A549 (cell line): ENCODE measurements around the gene NPRL2. TPM values are rescaled to one million over a fixed set of nuclear protein-coding genes. Genes with fewer than 3 reads are reported as not detected.

Source experiments
- ATAC-seq, 2 experiments: fragments of 200-7000 bp in 1 of 2; fragments of >200 bp in 1 of 2; cut with Nextera tagmentation in 1 of 2; cut with Tn5 transposase in 1 of 2; 3 replicates each; pipeline versions ENCODE4 v1.8.0 to v1.9.1; 2018 to 2020; ENCODE audit warnings: mild to moderate bottlenecking in 1 of 2, moderate library complexity in 1 of 2
- CTCF ChIA-PET: fragments of 300-600 bp; sonication (Branson Sonifier 250); formaldehyde crosslinking; extraction: SDS; loops from one replicate; lab custom pipeline; 2021; ENCODE audit warnings: antibody characterized with exemption, inconsistent platforms; lab: Yijun Ruan, JAX
- POLR2A ChIA-PET: fragments of 350-600 bp; formaldehyde crosslinking; extraction: SDS; loops from one replicate; lab custom pipeline; 2021; ENCODE audit warnings: antibody characterized with exemption, inconsistent platforms; lab: Yijun Ruan, JAX
- DNase-seq, 2 experiments: peaks; one replicate each; pipeline versions ENCODE4 v3.0.0 to v3.0.0-alpha.2; 2011 to 2016; ENCODE audit warnings: low read depth in 1 of 2, low spot score in 1 of 2
- FAIRE-seq: peaks from 2 replicates; lab custom pipeline; 2011; peaks lifted over from hg19 to GRCh38; lab: Jason Lieb, UNC
- H3K27ac ChIP-seq, 2 experiments: fragments of >200 bp; sonication (Bioruptor Twin); formaldehyde crosslinking; 3 replicates each; pipeline ENCODE4 v1.5.1; 2016 to 2017
- H3K4me1 ChIP-seq: fragments of >200 bp; sonication (Bioruptor Twin); formaldehyde crosslinking; 3 replicates; pipeline ENCODE4 v1.6.1; 2016
- H3K4me2 ChIP-seq: fragments of >200 bp; sonication (Bioruptor Twin); formaldehyde crosslinking; 3 replicates; pipeline ENCODE4 v1.6.1; 2016
- H3K4me3 ChIP-seq: fragments of >200 bp; sonication (Bioruptor Twin); formaldehyde crosslinking; 3 replicates; pipeline ENCODE4 v1.5.1; 2016
- H3K9me3 ChIP-seq: fragments of >200 bp; sonication (Bioruptor Twin); formaldehyde crosslinking; 3 replicates; pipeline ENCODE4 v1.6.1; 2016
- ATOH8 ChIP-seq: fragments of 250-450 bp; sonication (Bioruptor Pico); IDR thresholded peaks from 2 replicates; pipeline ENCODE4 v1.5.0; 2020; ENCODE audit warnings: low read depth, mild to moderate bottlenecking, moderate library complexity
- BHLHE40 ChIP-seq: IDR thresholded peaks from 2 replicates; pipeline ENCODE4 v1.6.1; 2012; ENCODE audit warnings: low read depth, low read length, inconsistent platforms
- CBX2 ChIP-seq: fragments of 200-600 bp; sonication (generic); IDR thresholded peaks from 2 replicates; pipeline ENCODE4 v1.6.1; 2016; ENCODE audit warnings: low read depth, mild to moderate bottlenecking, borderline replicate concordance
- CBX8 ChIP-seq: fragments of 200-600 bp; sonication (generic); IDR thresholded peaks from 2 replicates; pipeline ENCODE4 v1.6.1; 2016
- CHD2 ChIP-seq: fragments of 150-350 bp; IDR thresholded peaks from 2 replicates; pipeline ENCODE4 v1.6.1; 2014; ENCODE audit warnings: low read length; ENCODE audit not compliant: partially characterized antibody
- E2F6 ChIP-seq: IDR thresholded peaks from 2 replicates; pipeline ENCODE4 v1.6.1; 2012; ENCODE audit warnings: low read depth, borderline replicate concordance
- EHF ChIP-seq: fragments of 250-450 bp; sonication (Bioruptor Pico); IDR thresholded peaks from 2 replicates; pipeline ENCODE4 v1.5.0; 2020; ENCODE audit warnings: mild to moderate bottlenecking
- ELK1 ChIP-seq: fragments of 150-350 bp; IDR thresholded peaks from 2 replicates; pipeline ENCODE4 v1.6.1; 2014; ENCODE audit warnings: low read depth, mild to moderate bottlenecking, low read length
- ESRRA ChIP-seq: fragments of 150-350 bp; IDR thresholded peaks from 2 replicates; pipeline ENCODE4 v1.6.1; 2014; ENCODE audit warnings: mild to moderate bottlenecking, low read length, borderline replicate concordance
- FOSB ChIP-seq: fragments of 250-450 bp; sonication (Bioruptor Pico); IDR thresholded peaks from 2 replicates; pipeline ENCODE4 v1.5.0; 2020; ENCODE audit warnings: mild to moderate bottlenecking, moderate library complexity
- HDAC2 ChIP-seq: fragments of 200-600 bp; sonication (generic); IDR thresholded peaks from 2 replicates; pipeline ENCODE4 v1.6.1; 2016
- HOXB13 ChIP-seq: fragments of 250-450 bp; sonication (Bioruptor Pico); IDR thresholded peaks from 2 replicates; pipeline ENCODE4 v1.5.0; 2020; ENCODE audit warnings: low read depth, mild to moderate bottlenecking, moderate library complexity
- JUN ChIP-seq, 2 experiments: fragments of >200 bp; sonication (Bioruptor Twin); formaldehyde crosslinking; IDR thresholded peaks; 2 replicates in 1 of 2; 3 replicates in 1 of 2; pipeline ENCODE4 v1.6.1; 2016 to 2017
- JUNB ChIP-seq: fragments of >200 bp; sonication (Bioruptor Twin); formaldehyde crosslinking; IDR thresholded peaks from 2 replicates; pipeline ENCODE4 v1.6.1; 2016
- MAX ChIP-seq: IDR thresholded peaks from 2 replicates; pipeline ENCODE4 v1.6.1; 2012
- MAZ ChIP-seq: fragments of 150-350 bp; IDR thresholded peaks from 2 replicates; pipeline ENCODE4 v1.6.1; 2014; ENCODE audit warnings: antibody characterized with exemption, low read depth, low read length, borderline replicate concordance
- PBX3 ChIP-seq: IDR thresholded peaks from 2 replicates; pipeline ENCODE4 v1.6.1; 2012
- REST ChIP-seq: fragments of 200-600 bp; sonication (generic); IDR thresholded peaks from 2 replicates; pipeline ENCODE4 v1.6.1; 2016; ENCODE audit warnings: antibody characterized with exemption, mild to moderate bottlenecking, moderate library complexity
- RFX5 ChIP-seq: fragments of 450-650 bp; IDR thresholded peaks from 2 replicates; pipeline ENCODE4 v1.7.1; 2014; ENCODE audit warnings: antibody characterized with exemption, mild to moderate bottlenecking, moderate library complexity
- TP53 ChIP-seq: fragments of 250-450 bp; sonication (Bioruptor Pico); IDR thresholded peaks from 2 replicates; pipeline ENCODE4 v1.5.0; 2021; ENCODE audit warnings: mild to moderate bottlenecking, moderate library complexity
- ZFP36 ChIP-seq: fragments of 450-650 bp; IDR thresholded peaks from 2 replicates; pipeline ENCODE4 v1.6.1; 2014; ENCODE audit warnings: borderline replicate concordance; ENCODE audit not compliant: partially characterized antibody
- ZNF302 ChIP-seq: fragments of 250-450 bp; sonication (Bioruptor Pico); IDR thresholded peaks from 2 replicates; pipeline ENCODE4 v1.9.0; 2021; ENCODE audit warnings: inconsistent platforms, mild to moderate bottlenecking, moderate library complexity
- WGBS: methylation state at CpG from one replicate; pipeline ENCODE4 v1.1.6; 2017; ENCODE audit errors: missing lambda C conversion rate; 5-methylcytosine and 5-hydroxymethylcytosine counted together
- polyA plus RNA-seq, 4 experiments: library from polyadenylated mRNA; depleted of rRNA in 3 of 4; stranded (reverse); fragments of >200 nt; fragmentation: RNase III in 1 of 4; extraction: RNeasy Plus Mini Kit Qiagen cat#74134 plus additional on column Dnase treatment in 1 of 4; gene quantifications; 2 replicates in 3 of 4; 3 replicates in 1 of 4; pipeline ENCODE4 v1.2.3, GENCODE V29; 2011 to 2017

NPRL2 gene
- polyA plus RNA-seq, 2 of the 4 experiments (the other 2 are of a cell fraction): 19.5 to 19.9 TPM

- TF ChIP-seq CBX8 (no peak), MAZ (no peak), BHLHE40 (no peak), ESRRA (no peak), CHD2 (no peak), HDAC2 (no peak), TP53 (CRISPR knock-in tag) (no peak), E2F6 (no peak), REST (no peak), ZNF302 (CRISPR knock-in tag) (no peak), ZFP36 (no peak), HOXB13 (CRISPR knock-in tag) (no peak), JUNB (no peak), MAX (no peak), ELK1 (no peak), EHF (CRISPR knock-in tag) (no peak), CBX2 (no peak), FOSB (CRISPR knock-in tag) (no peak)
- ChIA-PET POLR2A (interaction anchor here (0.8 to 1.6 kb wide), 2 partner anchors 9 kb away, joined by 5 read pairs; partner anchors contain the start of genes CYB561D2 and NPRL2), CTCF (interaction anchor here (1.6 kb wide), 1 partner anchor 10 kb away, joined by 4 read pairs; no protein-coding TSS in a partner anchor)
- Histone ChIP-seq H3K4me2 (peak overlapping the region; percentile 64; the same call in 2 of the 3 replicates), H3K4me1 (peaks cover 25% of the 10 kb centered on the region), H3K4me3 (no peak overlapping the region; the same call in 2 of the 3 replicates), H3K9me3 (no peaks in the 10 kb centered on the region), H3K27ac (peak overlapping the region in 1 of 2 experiments; percentile 53; a peak in 3 of 6 replicates)
- ATAC-seq (peak; percentile 19 to 35; a peak in 5 of 6 replicates), FAIRE-seq (no peak), DNase-seq (no peak)
- WGBS: 19% methylated on average over 7 of the region's 8 CpGs
Observed at GRCh38 chr3:50359760-50360110, 9.2 kb upstream of the NPRL2 start.

- no peaks in the 10 kb centered on the region for H3K9me3 ChIP-seq
- peak within 1 kb of the TSS; percentile 95 for H3K4me2 ChIP-seq
- POLR2A ChIA-PET: interaction anchor here (0.8 to 1.6 kb wide), 2 partner anchors 8 to 9 kb away, joined by 5 read pairs; partner anchors contain the start of genes CYB561D2 and NPRL2
- H3K4me3 ChIP-seq: peak within 1 kb of the TSS; percentile 100
- H3K27ac ChIP-seq: peak within 1 kb of the TSS; percentile 94 to 100
- H3K4me1 ChIP-seq: peaks cover 25% of the 10 kb centered on the region
- CTCF ChIA-PET: interaction anchor here (1.6 kb wide), 1 partner anchor 10 kb away, joined by 4 read pairs; no protein-coding TSS in a partner anchor
- peak; percentile 92 to 96 for DNase-seq
- peak; percentile 99 to 100 for ATAC-seq
- WGBS: 9% methylated on average over 13 of the region's 64 CpGs
- FAIRE-seq: peak; percentile 82
- no peak for TF ChIP-seq RFX5
- no peak for TF ChIP-seq REST
- TF ChIP-seq ATOH8 (CRISPR knock-in tag): no peak
- TF ChIP-seq TP53 (CRISPR knock-in tag): no peak
- no peak for TF ChIP-seq PBX3
- TF ChIP-seq JUN (IDR thresholded peaks at IDR 0.05): peak; percentile 49 to 60; a peak in 3 of 5 replicates
Observed at GRCh38 chr3:50358911-50359759, 8.6 kb upstream of the NPRL2 start, which contains the start of gene TMEM115. TSS of gene TMEM115 (minus strand) at chr3:50359521. CDS start at chr3:50359063, 458 bp downstream.
